ENCODE data around the gene ATP5F1D. TPM values are rescaled to one million over a fixed set of nuclear protein-coding genes. Genes with fewer than 3 reads are reported as not detected.

The ATP5F1D gene
- total and polyA plus RNA-seq, 2 of the 13 experiments (the other 11 are each of a cell fraction or from before 2014, with no cell fraction given) = 39.4 to 78.7 TPM

Other genes with a start within 250 kb of the ATP5F1D start
- gene GRIN3B, start 241.3 kb upstream of the ATP5F1D start, total RNA-seq (2016; rRNA removed; fragmentation: Illumina TruSeq; extraction: Trizol) = 0.07 TPM in 1 of 2 replicates, not detected in the other
- 0.20 and 0.34 TPM in 2 replicates for gene GRIN3B, start 241.3 kb upstream of the ATP5F1D start, polyA plus RNA-seq (2011; rRNA removed)
- gene TMEM259, start 220.6 kb upstream of the ATP5F1D start, total RNA-seq (2016; rRNA removed; fragmentation: Illumina TruSeq; extraction: Trizol) = 20.5 and 64.7 TPM in 2 replicates
- gene TMEM259, start 220.6 kb upstream of the ATP5F1D start, polyA plus RNA-seq (2011; rRNA removed) = 164 and 232 TPM in 2 replicates
- gene RNU6-2, start 220.2 kb upstream of the ATP5F1D start, total RNA-seq (2016; rRNA removed; fragmentation: Illumina TruSeq; extraction: Trizol) = under 0.01 TPM in 1 of 2 replicates, not detected in the other
- not detected in 2 replicates for gene RNU6-2, start 220.2 kb upstream of the ATP5F1D start, polyA plus RNA-seq (2011; rRNA removed)
- gene CNN2, start 215.1 kb upstream of the ATP5F1D start, total RNA-seq (2016; rRNA removed; fragmentation: Illumina TruSeq; extraction: Trizol) = 70.0 and 84.5 TPM in 2 replicates
- gene CNN2, start 215.1 kb upstream of the ATP5F1D start, polyA plus RNA-seq (2011; rRNA removed) = 58.1 and 63.6 TPM in 2 replicates
- gene ABCA7, start 201.6 kb upstream of the ATP5F1D start, total RNA-seq (2016; rRNA removed; fragmentation: Illumina TruSeq; extraction: Trizol) = 1.3 and 4.4 TPM in 2 replicates
- 32.4 and 41.2 TPM in 2 replicates for gene ABCA7, start 201.6 kb upstream of the ATP5F1D start, polyA plus RNA-seq (2011; rRNA removed)
- gene ARHGAP45, start 174.6 kb upstream of the ATP5F1D start, total RNA-seq (2016; rRNA removed; fragmentation: Illumina TruSeq; extraction: Trizol) = 0.48 and 0.84 TPM in 2 replicates
- 32.0 and 40.3 TPM in 2 replicates for gene ARHGAP45, start 174.6 kb upstream of the ATP5F1D start, polyA plus RNA-seq (2011; rRNA removed)
- 140 TPM in 2 replicates for gene POLR2E, start 146.4 kb upstream of the ATP5F1D start, total RNA-seq (2016; rRNA removed; fragmentation: Illumina TruSeq; extraction: Trizol)
- 272 and 305 TPM in 2 replicates for gene POLR2E, start 146.4 kb upstream of the ATP5F1D start, polyA plus RNA-seq (2011; rRNA removed)
- gene GPX4, start 137.8 kb upstream of the ATP5F1D start, total RNA-seq (2016; rRNA removed; fragmentation: Illumina TruSeq; extraction: Trizol) = 426 and 535 TPM in 2 replicates
- gene GPX4, start 137.8 kb upstream of the ATP5F1D start, polyA plus RNA-seq (2011; rRNA removed) = 613 and 728 TPM in 2 replicates
- gene SBNO2, start 67.5 kb upstream of the ATP5F1D start, total RNA-seq (2016; rRNA removed; fragmentation: Illumina TruSeq; extraction: Trizol) = 5.8 and 10.4 TPM in 2 replicates
- gene SBNO2, start 67.5 kb upstream of the ATP5F1D start, polyA plus RNA-seq (2011; rRNA removed) = 8.6 and 10.8 TPM in 2 replicates
- gene STK11, start 36.0 kb upstream of the ATP5F1D start, total RNA-seq (2016; rRNA removed; fragmentation: Illumina TruSeq; extraction: Trizol) = 28.4 and 43.6 TPM in 2 replicates
- 27.5 and 40.8 TPM in 2 replicates for gene STK11, start 36.0 kb upstream of the ATP5F1D start, polyA plus RNA-seq (2011; rRNA removed)
- gene CBARP, start 3.7 kb upstream of the ATP5F1D start, total RNA-seq (2016; rRNA removed; fragmentation: Illumina TruSeq; extraction: Trizol) = 0.27 and 1.2 TPM in 2 replicates
- 1.4 and 2.8 TPM in 2 replicates for gene CBARP, start 3.7 kb upstream of the ATP5F1D start, polyA plus RNA-seq (2011; rRNA removed)
- gene MIDN, start 6.8 kb downstream of the ATP5F1D start, total RNA-seq (2016; rRNA removed; fragmentation: Illumina TruSeq; extraction: Trizol) = 8.4 and 10.7 TPM in 2 replicates
- gene MIDN, start 6.8 kb downstream of the ATP5F1D start, polyA plus RNA-seq (2011; rRNA removed) = 18.0 and 19.6 TPM in 2 replicates
- gene CIRBP, start 27.6 kb downstream of the ATP5F1D start, total RNA-seq (2016; rRNA removed; fragmentation: Illumina TruSeq; extraction: Trizol) = 133 and 135 TPM in 2 replicates
- 140 and 177 TPM in 2 replicates for gene CIRBP, start 27.6 kb downstream of the ATP5F1D start, polyA plus RNA-seq (2011; rRNA removed)
- 21.9 and 31.3 TPM in 2 replicates for gene FAM174C, start 33.8 kb downstream of the ATP5F1D start, total RNA-seq (2016; rRNA removed; fragmentation: Illumina TruSeq; extraction: Trizol)
- gene FAM174C, start 33.8 kb downstream of the ATP5F1D start, polyA plus RNA-seq (2011; rRNA removed) = 19.5 and 21.2 TPM in 2 replicates
- gene EFNA2, start 44.1 kb downstream of the ATP5F1D start, total RNA-seq (2016; rRNA removed; fragmentation: Illumina TruSeq; extraction: Trizol) = 4.3 and 9.9 TPM in 2 replicates
- gene EFNA2, start 44.1 kb downstream of the ATP5F1D start, polyA plus RNA-seq (2011; rRNA removed) = 6.0 and 11.1 TPM in 2 replicates
- 41.9 and 66.9 TPM in 2 replicates for gene NDUFS7, start 142.2 kb downstream of the ATP5F1D start, total RNA-seq (2016; rRNA removed; fragmentation: Illumina TruSeq; extraction: Trizol)
- gene NDUFS7, start 142.2 kb downstream of the ATP5F1D start, polyA plus RNA-seq (2011; rRNA removed) = 34.3 and 39.2 TPM in 2 replicates
- 113 and 124 TPM in 2 replicates for gene GAMT, start 159.8 kb downstream of the ATP5F1D start, total RNA-seq (2016; rRNA removed; fragmentation: Illumina TruSeq; extraction: Trizol)
- 115 and 120 TPM in 2 replicates for gene GAMT, start 159.8 kb downstream of the ATP5F1D start, polyA plus RNA-seq (2011; rRNA removed)
- 50.5 and 79.2 TPM in 2 replicates for gene DAZAP1, start 165.8 kb downstream of the ATP5F1D start, total RNA-seq (2016; rRNA removed; fragmentation: Illumina TruSeq; extraction: Trizol)
- 58.7 and 63.3 TPM in 2 replicates for gene DAZAP1, start 165.8 kb downstream of the ATP5F1D start, polyA plus RNA-seq (2011; rRNA removed)
- gene RPS15, start 196.6 kb downstream of the ATP5F1D start, total RNA-seq (2016; rRNA removed; fragmentation: Illumina TruSeq; extraction: Trizol) = 695 and 780 TPM in 2 replicates
- gene RPS15, start 196.6 kb downstream of the ATP5F1D start, polyA plus RNA-seq (2011; rRNA removed) = 1,411 and 1,504 TPM in 2 replicates
- gene APC2, start 208.4 kb downstream of the ATP5F1D start, total RNA-seq (2016; rRNA removed; fragmentation: Illumina TruSeq; extraction: Trizol) = 0.22 TPM in 1 of 2 replicates, not detected in the other
- gene APC2, start 208.4 kb downstream of the ATP5F1D start, polyA plus RNA-seq (2011; rRNA removed) = 0.08 and 0.16 TPM in 2 replicates
- gene C19orf25, start 237.5 kb downstream of the ATP5F1D start, total RNA-seq (2016; rRNA removed; fragmentation: Illumina TruSeq; extraction: Trizol) = 32.3 and 32.4 TPM in 2 replicates
- gene C19orf25, start 237.5 kb downstream of the ATP5F1D start, polyA plus RNA-seq (2011; rRNA removed) = 14.2 and 19.5 TPM in 2 replicates
- gene PCSK4, start 248.6 kb downstream of the ATP5F1D start, total RNA-seq (2016; rRNA removed; fragmentation: Illumina TruSeq; extraction: Trizol) = 0.52 and 2.0 TPM in 2 replicates
- gene PCSK4, start 248.6 kb downstream of the ATP5F1D start, polyA plus RNA-seq (2011; rRNA removed) = 2.7 and 3.1 TPM in 2 replicates
- gene REEP6, start 249.4 kb downstream of the ATP5F1D start, total RNA-seq (2016; rRNA removed; fragmentation: Illumina TruSeq; extraction: Trizol) = 15.6 and 28.8 TPM in 2 replicates
- 10.0 and 17.3 TPM in 2 replicates for gene REEP6, start 249.4 kb downstream of the ATP5F1D start, polyA plus RNA-seq (2011; rRNA removed)

Measured in HepG2 (cell line).